Liver (tissue), 9 donors: Measurements from ENCODE around the gene NEK5. TPM values are rescaled to one million over a fixed set of nuclear protein-coding genes. Genes with fewer than 3 reads are reported as not detected.

Experiments used
- DNase-seq: peaks from one replicate; pipeline ENCODE4 v3.0.0-alpha.2; 2017; ENCODE audit warnings: low spot score
- H3K27ac ChIP-seq, 2 donors: one replicate each; pipeline ENCODE4 v1.7.0; 2013; ENCODE audit warnings: inconsistent platforms in 2 of 2, low read length in 2 of 2, control low read depth in 1 of 2, low read depth in 1 of 2, mild to moderate bottlenecking in 1 of 2
- H3K27me3 ChIP-seq, 4 donors: one replicate each; pipeline versions ENCODE4 v1.6.1 to v1.7.0; 2013; ENCODE audit warnings: low read length in 3 of 4, inconsistent platforms in 1 of 4, mild to moderate bottlenecking in 1 of 4, moderate library complexity in 1 of 4; ENCODE audit not compliant: control insufficient read depth in 4 of 4, insufficient read depth in 4 of 4
- H3K36me3 ChIP-seq, 4 donors: one replicate each; pipeline versions ENCODE4 v1.6.1 to v1.7.0; 2013; ENCODE audit warnings: low read length in 3 of 4, mild to moderate bottlenecking in 3 of 4, low read depth in 1 of 4, moderate library complexity in 1 of 4; ENCODE audit not compliant: control insufficient read depth in 4 of 4, insufficient read depth in 3 of 4
- H3K4me1 ChIP-seq, 4 donors: one replicate each; pipeline versions ENCODE4 v1.6.1 to v1.7.0; 2013; ENCODE audit warnings: low read length in 3 of 4, mild to moderate bottlenecking in 3 of 4, moderate library complexity in 1 of 4; ENCODE audit not compliant: control insufficient read depth in 4 of 4, insufficient read depth in 4 of 4
- H3K4me3 ChIP-seq, 3 donors: one replicate each; pipeline versions ENCODE4 v1.6.1 to v1.7.0; 2013; ENCODE audit warnings: low read length in 3 of 3, control low read depth in 1 of 3, low read depth in 1 of 3, mild to moderate bottlenecking in 1 of 3
- H3K9ac ChIP-seq, 2 donors: one replicate each; pipeline ENCODE4 v1.7.0; 2013; ENCODE audit warnings: low read length in 2 of 2, mild to moderate bottlenecking in 2 of 2, moderate library complexity in 2 of 2, control low read depth in 1 of 2, low read depth in 1 of 2
- H3K9me3 ChIP-seq, 4 donors: one replicate each; pipeline versions ENCODE4 v1.6.1 to v1.7.0; 2013; ENCODE audit warnings: low read length in 3 of 4; ENCODE audit not compliant: control insufficient read depth in 4 of 4
- CTCF ChIP-seq: fragments of 150-350 bp; IDR thresholded peaks from 2 replicates; pipeline ENCODE4 v1.5.1; 2017; ENCODE audit warnings: improper control_type of control experiment, low read depth, low read length; ENCODE audit not compliant: missing input control
- FOXA1 ChIP-seq: IDR thresholded peaks from 2 replicates; pipeline ENCODE4 v1.6.1; 2016; ENCODE audit warnings: antibody characterized with exemption
- FOXA2 ChIP-seq: IDR thresholded peaks from 2 replicates; pipeline ENCODE4 v1.6.1; 2016; ENCODE audit warnings: antibody characterized with exemption
- GABPA ChIP-seq, 2 donors: IDR thresholded peaks in 1 of 2; conservative IDR thresholded peaks in 1 of 2; 2 replicates each; pipeline ENCODE4 v1.6.1; 2016; ENCODE audit warnings: antibody characterized with exemption in 2 of 2, mild to moderate bottlenecking in 1 of 2, moderate library complexity in 1 of 2
- HNF4A ChIP-seq, 2 donors: conservative IDR thresholded peaks; 2 replicates each; pipeline ENCODE4 v1.6.1; 2016; ENCODE audit warnings: antibody characterized with exemption in 2 of 2, mild to moderate bottlenecking in 2 of 2
- HNF4G ChIP-seq: IDR thresholded peaks from 2 replicates; pipeline ENCODE4 v1.6.1; 2016; ENCODE audit warnings: antibody characterized with exemption
- JUND ChIP-seq, 2 donors: IDR thresholded peaks; 2 replicates each; pipeline ENCODE4 v1.6.1; 2016; ENCODE audit warnings: antibody characterized with exemption in 2 of 2
- MAX ChIP-seq: IDR thresholded peaks from 2 replicates; pipeline ENCODE4 v1.6.1; 2016; ENCODE audit warnings: antibody characterized with exemption
- NR2F2 ChIP-seq: IDR thresholded peaks from 2 replicates; pipeline ENCODE4 v1.6.1; 2016; ENCODE audit warnings: antibody characterized with exemption
- RAD21 ChIP-seq, 2 donors: IDR thresholded peaks; 2 replicates each; pipeline ENCODE4 v1.6.1; 2016; ENCODE audit warnings: antibody characterized with exemption in 2 of 2, mild to moderate bottlenecking in 2 of 2
- REST ChIP-seq: IDR thresholded peaks from 2 replicates; pipeline ENCODE4 v1.6.1; 2016; ENCODE audit warnings: antibody characterized with exemption, mild to moderate bottlenecking
- RXRA ChIP-seq, 2 donors: IDR thresholded peaks; 2 replicates each; pipeline ENCODE4 v1.6.1; 2017 to 2018; ENCODE audit warnings: antibody characterized with exemption in 2 of 2, mild to moderate bottlenecking in 1 of 2
- YY1 ChIP-seq: IDR thresholded peaks from 2 replicates; pipeline ENCODE4 v1.6.1; 2016; ENCODE audit warnings: antibody characterized with exemption, mild to moderate bottlenecking
- ZBTB33 ChIP-seq: IDR thresholded peaks from 2 replicates; pipeline ENCODE4 v1.6.1; 2016; ENCODE audit warnings: antibody characterized with exemption
- WGBS: extraction: QIAGEN DNeasy Blood & Tissue Kit; methylation state at CpG from one replicate; pipeline ENCODE4 v1.1.7; 2013; 5-methylcytosine and 5-hydroxymethylcytosine counted together
- polyA plus RNA-seq, 2 donors: library from polyadenylated mRNA; stranded (reverse) in 1 of 2; unstranded in 1 of 2; fragments of 200-250 nt in 1 of 2; fragments of >200 nt in 1 of 2; fragmentation: Nextera tagmentation in 1 of 2; extraction: Ambion mirVana in 1 of 2; gene quantifications; one replicate each; pipeline versions ENCODE4 v1.2.1 to v1.2.3, GENCODE V29; 2013 to 2015
- total RNA-seq, 2 donors: library from RNA; depleted of rRNA; stranded (reverse); fragments of >200 nt; gene quantifications; one replicate each; pipeline ENCODE4 v1.2.3, GENCODE V29; 2014
- TF ChIP-seq, protein P1 (sequence below): IDR thresholded peaks from 2 replicates; pipeline ENCODE4 v1.6.1; 2016; ENCODE audit warnings: antibody characterized with exemption
- donor health status: healthy.
- donor health status: healthy.
- donor health status: healthy.
- donor health status: healthy.
- donor health status: healthy.

Gene NEK5
- total and polyA plus RNA-seq, 4 donors: 0.08 to 0.63 (median 0.23) TPM; not detected in 1

GRCh38 chr13:52048516-52048915 is 80.4 kb downstream of the NEK5 start (continued):
- TF ChIP-seq ZBTB33: no peak

DNA sequence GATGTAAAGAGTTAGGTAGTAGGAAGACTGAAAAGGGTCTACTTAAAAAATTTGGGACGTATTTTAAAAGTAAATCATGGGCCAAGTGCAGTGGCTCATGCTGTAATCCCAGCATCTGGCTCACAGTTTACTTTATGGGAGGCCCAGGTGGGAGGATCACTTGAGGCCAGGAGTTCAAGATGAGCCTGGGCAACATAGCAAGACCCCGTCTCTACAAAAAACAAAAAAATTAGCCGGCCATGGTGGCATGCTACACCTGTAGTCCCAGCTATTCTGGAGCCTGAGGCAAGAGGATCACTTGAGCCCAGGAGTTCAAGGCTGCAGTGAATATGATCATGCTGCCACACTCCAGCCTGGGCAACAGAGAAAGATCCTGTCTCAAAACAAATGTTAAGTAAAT is 81.4 kb downstream of the NEK5 start:
- H3K9ac ChIP-seq: no peak overlapping the region
- peaks cover 0 to 2% (median 0%) of the 10 kb centered on the region in 4 donors for H3K9me3 ChIP-seq
- no peak overlapping the region for H3K4me3 ChIP-seq
- H3K27me3 ChIP-seq: no peaks in the 10 kb centered on the region
- H3K36me3 ChIP-seq: no peaks in the 10 kb centered on the region
- no peaks in the 10 kb centered on the region for H3K4me1 ChIP-seq
- TF ChIP-seq FOXA2 (no peak), RXRA (IDR thresholded peaks at IDR 0.05) (no peak), HNF4A (conservative IDR thresholded peaks at IDR 0.05) (no peak), RAD21 (IDR thresholded peaks at IDR 0.05) (no peak), HNF4G (no peak), JUND (IDR thresholded peaks at IDR 0.05) (no peak), CTCF (no peak), FOXA1 (no peak), YY1 (no peak), NR2F2 (no peak), REST (no peak), GABPA (IDR thresholded peaks at IDR 0.05 in 1 of 2, conservative IDR thresholded peaks at IDR 0.05 in 1 of 2) (no peak)
- TF ChIP-seq, protein P1, sequence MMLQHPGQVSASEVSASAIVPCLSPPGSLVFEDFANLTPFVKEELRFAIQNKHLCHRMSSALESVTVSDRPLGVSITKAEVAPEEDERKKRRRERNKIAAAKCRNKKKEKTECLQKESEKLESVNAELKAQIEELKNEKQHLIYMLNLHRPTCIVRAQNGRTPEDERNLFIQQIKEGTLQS: no peak
- WGBS: 95% methylated on average over 3 of the region's 3 CpGs
- DNase-seq: no peak
- H3K27ac ChIP-seq: no peak overlapping the region

GRCh38 chr13:52043675-52044074 is 85.2 kb downstream of the NEK5 start:
- Histone ChIP-seq H3K27ac (no peak overlapping the region), H3K36me3 (no peaks in the 10 kb centered on the region), H3K9me3 (no peaks in the 10 kb centered on the region), H3K27me3 (no peaks in the 10 kb centered on the region), H3K4me3 (no peak overlapping the region), H3K9ac (no peak overlapping the region), H3K4me1 (no peaks in the 10 kb centered on the region)
- 96% methylated on average over 3 of the region's 3 CpGs for WGBS
- DNase-seq: no peak
- TF ChIP-seq YY1: no peak
- TF ChIP-seq REST: no peak
- no peak for TF ChIP-seq FOXA2
- no peak for TF ChIP-seq RXRA (IDR thresholded peaks at IDR 0.05)
- no peak for TF ChIP-seq MAX
- TF ChIP-seq FOXA1: no peak
- TF ChIP-seq HNF4A (conservative IDR thresholded peaks at IDR 0.05): no peak
- TF ChIP-seq ZBTB33: no peak
